WTC11 (cell line): Measurements from ENCODE around the gene SFT2D3. TPM values are rescaled to one million over a fixed set of nuclear protein-coding genes. Genes with fewer than 3 reads are reported as not detected.

Experiments
- ATAC-seq: fragments of 200-7000 bp; cut with Tn5 transposase; 2 replicates; pipeline ENCODE4 v1.10.0; 2021; ENCODE audit warnings: mild to moderate bottlenecking, moderate library complexity
- CTCF ChIA-PET: fragments of 300-600 bp; sonication (Branson Sonifier 250); formaldehyde crosslinking; loops from one replicate; lab custom pipeline; 2021; ENCODE audit warnings: antibody characterized with exemption; lab: Charles Lee
- POLR2A ChIA-PET: fragments of 350-600 bp; sonication (Branson Sonifier 250); formaldehyde crosslinking; loops from one replicate; lab custom pipeline; 2021; ENCODE audit warnings: antibody characterized with exemption; lab: Charles Lee
- DNase-seq: peaks from one replicate; pipeline ENCODE4 v3.0.0; 2021; ENCODE audit warnings: low spot score
- H3K27ac Mint-ChIP-seq: 2 replicates; pipeline ENCODE4 v1.8.0; 2021; ENCODE audit warnings: mixed read lengths
- H3K27me3 Mint-ChIP-seq: 2 replicates; pipeline ENCODE4 v1.8.0; 2021; ENCODE audit warnings: low read depth, mild to moderate bottlenecking, moderate library complexity, mixed read lengths
- H3K36me3 Mint-ChIP-seq: 2 replicates; pipeline ENCODE4 v1.8.0; 2021; ENCODE audit warnings: mixed read lengths
- H3K4me1 Mint-ChIP-seq: 2 replicates; pipeline ENCODE4 v1.8.0; 2022; ENCODE audit warnings: mixed read lengths
- H3K4me3 Mint-ChIP-seq: 2 replicates; pipeline ENCODE4 v1.8.0; 2021; ENCODE audit warnings: mild to moderate bottlenecking, moderate library complexity, mixed read lengths
- H3K9me3 Mint-ChIP-seq: 2 replicates; pipeline ENCODE4 v1.8.0; 2021; ENCODE audit warnings: mixed read lengths
- ARID4B ChIP-seq: sonication (generic); formaldehyde crosslinking; IDR thresholded peaks from 2 replicates; pipeline ENCODE4 v1.8.0; 2023; ENCODE audit warnings: missing genetic modification reagents, mild to moderate bottlenecking, borderline replicate concordance
- CREM ChIP-seq: sonication (generic); formaldehyde crosslinking; IDR thresholded peaks from 2 replicates; pipeline ENCODE4 v1.8.1; 2022; ENCODE audit warnings: mild to moderate bottlenecking, missing genetic modification reagents, moderate library complexity
- CTCF ChIP-seq: fragments of 200-600 bp; IDR thresholded peaks from 2 replicates; pipeline ENCODE4 v1.8.0; 2022; ENCODE audit warnings: antibody characterized with exemption
- E2F4 ChIP-seq: sonication (generic); formaldehyde crosslinking; IDR thresholded peaks from 2 replicates; pipeline ENCODE4 v1.8.1; 2022; ENCODE audit warnings: low read depth, mild to moderate bottlenecking, moderate library complexity, missing genetic modification reagents, borderline replicate concordance
- JAZF1 ChIP-seq: fragments of 250-450 bp; sonication (Bioruptor Pico); IDR thresholded peaks from 2 replicates; pipeline ENCODE4 v1.9.0; 2021; ENCODE audit warnings: moderate library complexity, mild to moderate bottlenecking, inconsistent platforms
- MYBL2 ChIP-seq: sonication (generic); formaldehyde crosslinking; IDR thresholded peaks from 2 replicates; pipeline ENCODE4 v1.8.1; 2023; ENCODE audit warnings: mild to moderate bottlenecking, moderate library complexity, missing genetic modification reagents
- NFATC4 ChIP-seq: fragments of 250-450 bp; sonication (Bioruptor Pico); IDR thresholded peaks from 2 replicates; pipeline ENCODE4 v1.9.0; 2021; ENCODE audit warnings: mild to moderate bottlenecking
- OVOL2 ChIP-seq: fragments of 250-450 bp; sonication (Bioruptor Pico); IDR thresholded peaks from 2 replicates; pipeline ENCODE4 v1.9.0; 2021; ENCODE audit warnings: mild to moderate bottlenecking, borderline replicate concordance
- TCF7 ChIP-seq: sonication (generic); formaldehyde crosslinking; IDR thresholded peaks from 2 replicates; pipeline ENCODE4 v1.8.0; 2022; ENCODE audit warnings: mild to moderate bottlenecking, low read depth, missing genetic modification reagents, moderate library complexity
- TEAD1 ChIP-seq: sonication (generic); formaldehyde crosslinking; IDR thresholded peaks from 2 replicates; pipeline ENCODE4 v1.8.0; 2022; ENCODE audit warnings: mild to moderate bottlenecking, missing genetic modification reagents
- TP53 ChIP-seq: sonication (generic); formaldehyde crosslinking; IDR thresholded peaks from 2 replicates; pipeline ENCODE4 v1.8.1; 2023; ENCODE audit warnings: mild to moderate bottlenecking, missing genetic modification reagents
- ZNF416 ChIP-seq: fragments of 250-450 bp; sonication (Bioruptor Pico); IDR thresholded peaks from 2 replicates; pipeline ENCODE4 v1.9.0; 2021; ENCODE audit warnings: mild to moderate bottlenecking, inconsistent platforms
- ZNF532 ChIP-seq: fragments of 250-450 bp; sonication (Bioruptor Pico); IDR thresholded peaks from 2 replicates; pipeline ENCODE4 v1.9.0; 2021; ENCODE audit warnings: mild to moderate bottlenecking, borderline replicate concordance
- total RNA-seq: library from RNA; stranded (reverse); gene quantifications from 3 replicates; pipeline ENCODE4 v1.2.3, GENCODE V29; 2021
- TF ChIP-seq, protein P1 (sequence below): fragments of 250-450 bp; sonication (Bioruptor Pico); conservative IDR thresholded peaks from 2 replicates; pipeline ENCODE4 v1.9.0; 2021; ENCODE audit warnings: mild to moderate bottlenecking
- TF ChIP-seq, protein P2 (sequence below): sonication (generic); formaldehyde crosslinking; IDR thresholded peaks from 2 replicates; pipeline ENCODE4 v1.8.1; 2022; ENCODE audit warnings: low read depth, missing genetic modification reagents, borderline replicate concordance
- TF ChIP-seq, protein P3 (sequence below): sonication (generic); formaldehyde crosslinking; IDR thresholded peaks from 2 replicates; pipeline ENCODE4 v1.8.1; 2023; ENCODE audit warnings: mild to moderate bottlenecking, moderate library complexity, missing genetic modification reagents

Gene SFT2D3
- total RNA-seq, 1 experiment from 2014 or later: 10.5 TPM

DNA sequence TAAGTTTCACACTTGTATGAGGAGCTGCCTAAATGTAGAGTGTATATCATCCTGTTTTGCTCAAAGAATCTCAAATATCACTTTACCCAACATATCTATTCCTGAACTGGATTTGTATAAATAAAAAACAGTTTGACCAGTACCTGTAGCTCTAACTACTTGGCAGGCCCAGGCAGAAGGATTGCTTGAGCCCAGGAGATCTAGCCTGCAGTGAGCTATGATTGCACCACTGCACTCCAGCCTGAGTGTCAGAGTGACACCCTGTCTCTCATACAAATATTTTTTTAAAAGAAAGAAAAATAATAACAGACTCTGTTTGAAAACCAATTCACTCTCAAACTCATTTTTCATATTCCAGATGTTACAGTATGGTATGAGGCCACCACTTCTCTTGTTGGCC lies 18.2 kb upstream of the SFT2D3 start (continued):
- TF ChIP-seq ZNF532 (CRISPR knock-in tag) (no peak), TEAD1 (CRISPR knock-in tag) (no peak), TP53 (CRISPR knock-in tag) (no peak), OVOL2 (CRISPR knock-in tag) (no peak), NFATC4 (CRISPR knock-in tag) (no peak), JAZF1 (CRISPR knock-in tag) (no peak), ARID4B (CRISPR knock-in tag) (no peak), E2F4 (CRISPR knock-in tag) (no peak)
- TF ChIP-seq, protein P1, sequence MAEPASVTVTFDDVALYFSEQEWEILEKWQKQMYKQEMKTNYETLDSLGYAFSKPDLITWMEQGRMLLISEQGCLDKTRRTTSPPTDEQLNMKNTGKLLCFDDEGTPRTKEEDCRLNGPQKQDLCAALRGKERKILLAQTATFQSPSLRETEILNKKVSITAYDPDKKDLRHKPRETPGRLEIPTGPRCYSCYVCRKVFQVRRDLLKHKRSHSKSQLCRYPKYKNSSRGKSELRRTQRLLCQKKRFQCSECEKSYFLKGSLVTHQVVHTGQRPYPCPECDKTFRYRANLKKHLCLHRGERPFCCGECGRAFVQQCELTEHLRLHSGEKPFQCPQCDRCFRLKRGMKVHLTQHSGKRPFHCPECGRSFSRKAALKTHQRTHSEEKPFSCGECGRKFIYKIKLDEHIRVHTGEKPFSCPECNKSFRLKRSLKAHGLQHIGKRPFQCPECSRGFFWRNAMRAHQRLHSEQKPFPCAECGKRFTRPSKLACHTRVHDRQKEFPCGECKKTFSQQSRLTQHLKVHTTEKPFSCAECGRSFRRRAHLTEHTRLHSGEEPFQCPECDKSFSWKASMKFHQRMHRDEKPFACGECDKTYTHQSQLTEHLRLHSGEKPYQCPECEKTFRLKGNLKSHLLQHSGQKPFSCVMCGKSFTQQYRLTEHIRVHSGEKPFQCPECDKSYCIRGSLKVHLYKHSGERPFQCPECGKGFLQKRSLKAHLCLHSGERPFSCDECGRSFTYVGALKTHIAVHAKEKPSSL (CRISPR knock-in tag): no peak
- TF ChIP-seq, protein P2, sequence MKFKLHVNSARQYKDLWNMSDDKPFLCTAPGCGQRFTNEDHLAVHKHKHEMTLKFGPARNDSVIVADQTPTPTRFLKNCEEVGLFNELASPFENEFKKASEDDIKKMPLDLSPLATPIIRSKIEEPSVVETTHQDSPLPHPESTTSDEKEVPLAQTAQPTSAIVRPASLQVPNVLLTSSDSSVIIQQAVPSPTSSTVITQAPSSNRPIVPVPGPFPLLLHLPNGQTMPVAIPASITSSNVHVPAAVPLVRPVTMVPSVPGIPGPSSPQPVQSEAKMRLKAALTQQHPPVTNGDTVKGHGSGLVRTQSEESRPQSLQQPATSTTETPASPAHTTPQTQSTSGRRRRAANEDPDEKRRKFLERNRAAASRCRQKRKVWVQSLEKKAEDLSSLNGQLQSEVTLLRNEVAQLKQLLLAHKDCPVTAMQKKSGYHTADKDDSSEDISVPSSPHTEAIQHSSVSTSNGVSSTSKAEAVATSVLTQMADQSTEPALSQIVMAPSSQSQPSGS (CRISPR knock-in tag): no peak

- DNase-seq: no peak
- ChIA-PET CTCF (interaction anchor here (0.8 to 2.8 kb wide), 2 partner anchors 12 to 92 kb away, joined by 3 to 11 read pairs; no protein-coding TSS in a partner anchor), POLR2A (no interaction called here)
- Mint-ChIP-seq H3K27me3 (peaks cover 6% of the 10 kb centered on the region), H3K27ac (no peak overlapping the region), H3K4me3 (no peak overlapping the region), H3K9me3 (peaks cover 10% of the 10 kb centered on the region), H3K36me3 (peaks cover 5% of the 10 kb centered on the region), H3K4me1 (no peaks in the 10 kb centered on the region)
- ATAC-seq: no peak
- TF ChIP-seq CREM (CRISPR knock-in tag) (no peak), CTCF (no peak), ZNF416 (CRISPR knock-in tag) (no peak), TCF7 (CRISPR knock-in tag) (no peak), MYBL2 (CRISPR knock-in tag) (no peak)
- TF ChIP-seq, protein P3, sequence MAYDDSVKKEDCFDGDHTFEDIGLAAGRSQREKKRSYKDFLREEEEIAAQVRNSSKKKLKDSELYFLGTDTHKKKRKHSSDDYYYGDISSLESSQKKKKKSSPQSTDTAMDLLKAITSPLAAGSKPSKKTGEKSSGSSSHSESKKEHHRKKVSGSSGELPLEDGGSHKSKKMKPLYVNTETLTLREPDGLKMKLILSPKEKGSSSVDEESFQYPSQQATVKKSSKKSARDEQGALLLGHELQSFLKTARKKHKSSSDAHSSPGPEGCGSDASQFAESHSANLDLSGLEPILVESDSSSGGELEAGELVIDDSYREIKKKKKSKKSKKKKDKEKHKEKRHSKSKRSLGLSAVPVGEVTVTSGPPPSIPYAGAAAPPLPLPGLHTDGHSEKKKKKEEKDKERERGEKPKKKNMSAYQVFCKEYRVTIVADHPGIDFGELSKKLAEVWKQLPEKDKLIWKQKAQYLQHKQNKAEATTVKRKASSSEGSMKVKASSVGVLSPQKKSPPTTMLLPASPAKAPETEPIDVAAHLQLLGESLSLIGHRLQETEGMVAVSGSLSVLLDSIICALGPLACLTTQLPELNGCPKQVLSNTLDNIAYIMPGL: no peak
These were observed 17.5 kb upstream of the SFT2D3 start for GRCh38 chr2:127683757-127684156.
